DND-41 (cell line): ENCODE data around the gene MEGF6.

ENCODE experiments used
- CTCF ChIP-seq: IDR thresholded peaks from 2 replicates; pipeline ENCODE4 v1.5.1; 2012; ENCODE audit warnings: borderline replicate concordance, low read length, moderate library complexity, mild to moderate bottlenecking; ENCODE audit not compliant: poor library complexity, severe bottlenecking; ENCODE audit errors: extremely low read depth
- EZH2 ChIP-seq: IDR thresholded peaks from 3 replicates; pipeline ENCODE4 v1.6.1; 2012; ENCODE audit warnings: borderline replicate concordance, low read depth, mild to moderate bottlenecking, moderate library complexity, low read length, inconsistent platforms; ENCODE audit not compliant: severe bottlenecking

DNA sequence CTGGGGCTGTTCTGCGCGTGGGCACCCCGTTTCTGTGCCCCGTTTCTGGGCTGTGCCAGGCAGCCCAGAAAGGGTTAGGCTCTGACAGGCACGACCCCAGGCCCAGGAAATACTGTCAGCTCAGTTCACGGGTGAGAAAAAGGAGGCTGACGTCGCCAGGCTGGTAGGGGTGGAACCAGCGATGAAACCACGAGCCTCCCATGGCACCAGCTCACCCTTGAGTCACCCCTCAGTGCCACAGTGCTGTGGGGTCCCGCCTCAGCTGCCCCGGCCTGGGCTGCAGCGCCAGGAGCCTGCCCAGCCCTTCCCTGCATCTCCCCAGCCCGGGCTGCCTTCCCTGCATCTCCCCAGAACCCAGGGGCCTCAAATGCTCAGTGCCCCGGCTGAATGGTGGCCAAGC lies 11.5 kb downstream of the MEGF6 start:
- no peak for TF ChIP-seq CTCF
- no peak for TF ChIP-seq EZH2
